A673 (cell line): Measurements from ENCODE around the gene CEACAM1. TPM values are rescaled to one million over a fixed set of nuclear protein-coding genes. Genes with fewer than 3 reads are reported as not detected.

Experiments used
- BruUV-seq: library from RNA; stranded (reverse); fragments of 400-500 nt; replicated peaks from 2 replicates; lab custom pipeline; 2021; lab: Mats Ljungman, UMichigan
- CTCF ChIA-PET: fragments of 300-600 bp; sonication (Branson Sonifier 250); formaldehyde crosslinking; loops from one replicate; lab custom pipeline; 2022; ENCODE audit warnings: antibody characterized with exemption; lab: Charles Lee
- POLR2A ChIA-PET: fragments of 300-600 bp; sonication (Branson Sonifier 250); formaldehyde crosslinking; loops from one replicate; lab custom pipeline; 2022; ENCODE audit warnings: antibody characterized with exemption; ENCODE audit not compliant: low non-redundant PET; lab: Charles Lee
- DNase-seq: peaks from one replicate; pipeline ENCODE4 v3.0.0-alpha.2; 2015; ENCODE audit warnings: low spot score
- H3K27ac ChIP-seq: fragments of 200-600 bp; sonication (generic); 2 replicates; pipeline ENCODE4 v1.5.1; 2016; ENCODE audit warnings: mixed run types, low read depth, mild to moderate bottlenecking, mixed read lengths, antibody characterized with exemption, low read length; ENCODE audit not compliant: poor library complexity, severe bottlenecking
- H3K27me3 ChIP-seq: fragments of 200-600 bp; sonication (generic); replicated peaks from 2 replicates; pipeline ENCODE4 v1.6.1; 2017; ENCODE audit warnings: mixed run types, low read depth, mild to moderate bottlenecking, mixed read lengths, antibody characterized with exemption, low read length; ENCODE audit not compliant: insufficient read depth, poor library complexity
- H3K36me3 ChIP-seq: fragments of 200-600 bp; sonication (generic); 2 replicates; pipeline ENCODE4 v1.6.1; 2016; ENCODE audit warnings: mixed run types, mild to moderate bottlenecking, mixed read lengths, antibody characterized with exemption, low read length; ENCODE audit not compliant: insufficient read depth, poor library complexity, severe bottlenecking
- H3K4me1 ChIP-seq: fragments of 200-600 bp; sonication (generic); 2 replicates; pipeline ENCODE4 v1.6.1; 2017; ENCODE audit warnings: mixed run types, mild to moderate bottlenecking, mixed read lengths, antibody characterized with exemption, low read length; ENCODE audit not compliant: insufficient read depth, poor library complexity, severe bottlenecking
- H3K4me3 ChIP-seq: fragments of 200-600 bp; sonication (generic); 2 replicates; pipeline ENCODE4 v1.5.1; 2016; ENCODE audit warnings: low read depth, mixed run types, mild to moderate bottlenecking, mixed read lengths, low read length; ENCODE audit not compliant: poor library complexity, severe bottlenecking
- H3K9me3 ChIP-seq: fragments of 200-600 bp; sonication (generic); 2 replicates; pipeline ENCODE4 v1.6.1; 2016; ENCODE audit warnings: mixed run types, low read depth, mild to moderate bottlenecking, mixed read lengths, antibody characterized with exemption, low read length; ENCODE audit not compliant: poor library complexity, severe bottlenecking
- EZH2 ChIP-seq: fragments of 200-600 bp; sonication (generic); IDR thresholded peaks from 2 replicates; pipeline ENCODE4 v1.6.1; 2017; ENCODE audit warnings: borderline replicate concordance, low read depth, mild to moderate bottlenecking, mixed read lengths, antibody characterized with exemption, low read length; ENCODE audit not compliant: poor library complexity, severe bottlenecking
- intact Hi-C: fragments of 100-400 bp; cut with micrococcal nuclease; formaldehyde crosslinking; loops from one replicate; pipeline ENCODE4 v1.10.0; 2022; ENCODE audit not compliant: unreplicated experiment
- total RNA-seq: library from RNA; stranded (reverse); gene quantifications from 2 replicates; pipeline ENCODE4 v1.2.3, GENCODE V29; 2021
- TF ChIP-seq, protein P1 (sequence below): fragments of 300-800, 200-600 bp; sonication (generic); conservative IDR thresholded peaks from 2 replicates; pipeline ENCODE4 v1.5.1; 2017; ENCODE audit warnings: low read depth, mild to moderate bottlenecking, antibody characterized with exemption, low read length, moderate library complexity, mixed read lengths

CEACAM1 gene
- total RNA-seq, 1 experiment from 2014 or later, result 0.64 TPM

DNA sequence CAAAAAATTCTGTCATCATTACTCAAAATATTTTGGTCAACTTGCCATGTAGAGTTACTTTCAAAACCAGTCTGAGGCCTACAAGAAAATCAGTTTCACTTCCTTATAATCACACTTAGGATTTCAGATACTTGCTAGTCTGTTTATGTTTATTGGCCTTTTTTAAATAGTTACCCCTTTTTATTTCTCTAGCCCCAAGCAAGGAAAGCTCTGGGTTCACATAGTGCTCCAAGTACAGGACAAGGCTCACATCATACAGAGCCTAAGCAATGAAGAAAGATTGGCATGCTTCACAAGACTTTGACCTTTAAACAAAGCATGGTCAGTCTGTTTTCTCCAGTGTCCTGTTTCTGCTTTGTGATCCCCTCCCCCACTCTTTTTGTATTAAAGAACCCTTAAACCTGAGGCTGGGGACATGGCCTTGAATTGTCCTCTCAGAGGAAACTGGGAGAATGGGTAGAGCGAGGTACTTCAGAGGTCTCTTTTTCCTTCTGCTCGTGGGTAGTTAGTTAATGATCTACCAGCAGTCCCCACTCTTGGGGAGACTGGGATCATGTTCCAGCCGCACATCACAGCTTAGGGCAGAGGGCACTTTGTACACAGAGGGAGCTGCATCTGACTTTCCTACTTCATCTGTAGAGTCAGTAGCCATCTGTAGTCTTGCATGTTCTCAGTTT lies 30.7 kb downstream of the CEACAM1 start:
- Histone ChIP-seq H3K27me3 (no peaks in the 10 kb centered on the region), H3K4me1 (no peaks in the 10 kb centered on the region), H3K4me3 (no peak overlapping the region), H3K27ac (no peak overlapping the region), H3K9me3 (no peaks in the 10 kb centered on the region), H3K36me3 (no peaks in the 10 kb centered on the region)
- intact Hi-C loops, result no loop called here
- CTCF ChIA-PET, result no interaction called here
- no peak for DNase-seq
- TF ChIP-seq, protein P1, sequence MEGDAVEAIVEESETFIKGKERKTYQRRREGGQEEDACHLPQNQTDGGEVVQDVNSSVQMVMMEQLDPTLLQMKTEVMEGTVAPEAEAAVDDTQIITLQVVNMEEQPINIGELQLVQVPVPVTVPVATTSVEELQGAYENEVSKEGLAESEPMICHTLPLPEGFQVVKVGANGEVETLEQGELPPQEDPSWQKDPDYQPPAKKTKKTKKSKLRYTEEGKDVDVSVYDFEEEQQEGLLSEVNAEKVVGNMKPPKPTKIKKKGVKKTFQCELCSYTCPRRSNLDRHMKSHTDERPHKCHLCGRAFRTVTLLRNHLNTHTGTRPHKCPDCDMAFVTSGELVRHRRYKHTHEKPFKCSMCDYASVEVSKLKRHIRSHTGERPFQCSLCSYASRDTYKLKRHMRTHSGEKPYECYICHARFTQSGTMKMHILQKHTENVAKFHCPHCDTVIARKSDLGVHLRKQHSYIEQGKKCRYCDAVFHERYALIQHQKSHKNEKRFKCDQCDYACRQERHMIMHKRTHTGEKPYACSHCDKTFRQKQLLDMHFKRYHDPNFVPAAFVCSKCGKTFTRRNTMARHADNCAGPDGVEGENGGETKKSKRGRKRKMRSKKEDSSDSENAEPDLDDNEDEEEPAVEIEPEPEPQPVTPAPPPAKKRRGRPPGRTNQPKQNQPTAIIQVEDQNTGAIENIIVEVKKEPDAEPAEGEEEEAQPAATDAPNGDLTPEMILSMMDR, result no peak
- TF ChIP-seq EZH2, result no peak
- BruUV-seq, result no TSS peak
- POLR2A ChIA-PET, result no interaction called here

DNA sequence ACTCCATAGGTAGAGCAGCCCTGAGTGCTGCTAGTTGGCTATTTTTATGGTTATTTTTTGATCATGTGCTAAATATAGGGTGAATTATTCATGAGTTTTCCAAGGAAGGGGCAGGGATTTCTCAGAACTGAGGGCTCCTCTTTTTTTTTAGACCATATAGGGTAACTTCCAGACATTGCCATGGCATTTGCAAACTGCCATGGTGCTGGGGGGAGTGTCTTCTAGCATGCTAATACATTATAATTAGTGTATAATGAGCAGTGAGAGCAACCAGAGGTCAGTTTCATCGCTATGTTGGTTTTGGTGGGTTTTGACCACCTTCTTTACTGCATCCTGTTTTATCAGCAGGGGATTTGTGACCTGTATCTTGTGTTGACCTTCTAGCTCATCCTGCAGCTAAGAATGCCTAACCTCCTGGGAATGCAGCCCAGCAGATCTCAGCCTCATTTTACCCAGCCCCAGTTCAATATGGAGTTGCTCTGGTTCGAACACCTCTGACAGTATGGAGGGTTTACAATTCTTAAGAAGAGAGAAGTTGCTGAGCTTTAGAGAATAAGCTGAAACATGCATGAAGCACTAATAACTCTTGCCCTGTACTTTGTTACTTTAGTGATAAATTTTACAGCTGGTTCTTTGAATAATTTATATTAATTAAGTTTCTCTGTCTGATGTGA lies 31.7 kb downstream of the CEACAM1 start:
- intact Hi-C loops, result no loop called here
- TF ChIP-seq, protein P1, result no peak
- Histone ChIP-seq H3K27me3 (no peaks in the 10 kb centered on the region), H3K36me3 (no peaks in the 10 kb centered on the region), H3K4me3 (no peak overlapping the region), H3K27ac (no peak overlapping the region), H3K4me1 (no peaks in the 10 kb centered on the region), H3K9me3 (no peaks in the 10 kb centered on the region)
- no peak for DNase-seq
- BruUV-seq, result no TSS peak
- CTCF ChIA-PET, result no interaction called here
- POLR2A ChIA-PET, result no interaction called here

DNA sequence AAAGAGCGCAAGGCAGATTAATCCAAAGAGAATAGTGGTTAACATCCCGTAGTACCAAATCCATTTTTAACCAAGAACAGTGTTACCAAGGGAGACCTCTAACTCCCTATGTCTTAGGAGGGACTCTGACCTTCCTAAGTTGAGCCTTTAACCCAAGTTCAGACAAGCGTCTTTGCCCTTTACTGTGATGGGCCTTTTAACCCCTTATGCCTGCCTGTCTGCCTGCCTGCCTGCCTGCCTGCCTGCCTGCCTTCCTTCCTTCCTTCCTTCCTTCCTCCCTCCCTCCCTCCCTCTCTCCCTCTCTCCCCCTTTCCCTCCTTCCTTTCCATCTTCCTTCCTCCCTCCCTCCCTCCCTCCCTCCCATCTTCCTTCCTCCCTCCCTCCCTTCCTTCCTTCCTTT lies 32.6 kb downstream of the CEACAM1 start:
- BruUV-seq, result no TSS peak
- Histone ChIP-seq H3K4me3 (no peak overlapping the region), H3K36me3 (no peaks in the 10 kb centered on the region), H3K27ac (no peak overlapping the region), H3K27me3 (no peaks in the 10 kb centered on the region), H3K9me3 (no peaks in the 10 kb centered on the region), H3K4me1 (no peaks in the 10 kb centered on the region)
- TF ChIP-seq, protein P1, result no peak
- TF ChIP-seq EZH2, result no peak
- CTCF ChIA-PET, result no interaction called here
- POLR2A ChIA-PET, result no interaction called here
- intact Hi-C loops, result no loop called here
- DNase-seq, result no peak
